ENCODE results near the gene SOST. TPM values are rescaled to one million over a fixed set of nuclear protein-coding genes. Genes with fewer than 3 reads are reported as not detected.

The SOST gene
- total and polyA plus RNA-seq, 8 donors, result not detected

- H3K27me3 ChIP-seq, result no peaks in the 10 kb centered on the region
- DNase-seq (peak in 1 of 6 donors; percentile 33), FAIRE-seq (no peak), ATAC-seq (no peak)
- H3K9me3 ChIP-seq, result no peaks in the 10 kb centered on the region
- TF ChIP-seq CTCF (IDR thresholded peaks at IDR 0.05), result no peak
- H3K27ac ChIP-seq, result no peak overlapping the region
- H3K4me1 ChIP-seq, result peaks cover 13 to 30% (median 15%) of the 10 kb centered on the region in 3 donors
- H3K4me3 ChIP-seq, result no peak overlapping the region
- H3K36me3 ChIP-seq, result peaks cover 0 to 31% (median 18%) of the 10 kb centered on the region in 3 donors
- WGBS, 2 donors, result 92 to 93% methylated on average over 16 of the region's 16 CpGs
- intact Hi-C loops (cut with DNase I), result no loop called here
These were observed 16.0 kb upstream of the SOST start for GRCh38 chr17:43774304-43775250.

GRCh38 chr17:43772877-43773648, 14.5 kb upstream of the SOST start:
- no peaks in the 10 kb centered on the region for H3K27me3 ChIP-seq
- no peak overlapping the region for H3K4me3 ChIP-seq
- intact Hi-C loops (cut with DNase I), result no loop called here
- FAIRE-seq (no peak), DNase-seq (peak in 1 of 6 donors; percentile 31), ATAC-seq (peak in 2 of 4 donors; percentile 3 to 39)
- no peak for TF ChIP-seq CTCF (IDR thresholded peaks at IDR 0.05)
- 74 to 79% methylated on average over 9 to 10 of the region's 10 CpGs for WGBS, 2 donors
- peaks cover 13 to 30% (median 15%) of the 10 kb centered on the region in 3 donors for H3K4me1 ChIP-seq
- H3K9me3 ChIP-seq, result no peaks in the 10 kb centered on the region
- H3K27ac ChIP-seq, result peak overlapping the region in 2 of 4 donors; percentile 41 to 53
- peaks cover 0 to 46% (median 22%) of the 10 kb centered on the region in 3 donors for H3K36me3 ChIP-seq

- no peak overlapping the region for H3K4me3 ChIP-seq
- FAIRE-seq (no peak), ATAC-seq (no peak), DNase-seq (no peak)
- peaks cover 7 to 17% (median 9%) of the 10 kb centered on the region in 3 donors for H3K4me1 ChIP-seq
- H3K27me3 ChIP-seq, result no peaks in the 10 kb centered on the region
- no peak overlapping the region for H3K27ac ChIP-seq
- no peaks in the 10 kb centered on the region for H3K9me3 ChIP-seq
- intact Hi-C loops (cut with DNase I), result no loop called here
- TF ChIP-seq CTCF (IDR thresholded peaks at IDR 0.05), result no peak
- 80 to 92% methylated on average over 9 of the region's 9 CpGs for WGBS, 2 donors
- H3K36me3 ChIP-seq, result peaks cover 0 to 48% (median 22%) of the 10 kb centered on the region in 3 donors
These were observed 12.9 kb upstream of the SOST start for GRCh38 chr17:43771463-43771862.

- no peaks in the 10 kb centered on the region for H3K9me3 ChIP-seq
- no peak for FAIRE-seq
- intact Hi-C loops (cut with DNase I), result no loop called here
- WGBS, 2 donors, result 96 to 100% methylated on average over 2 of the region's 2 CpGs
- H3K4me3 ChIP-seq, result no peak overlapping the region
- peaks cover 7 to 15% (median 9%) of the 10 kb centered on the region in 3 donors for H3K4me1 ChIP-seq
- peaks cover 0 to 48% (median 22%) of the 10 kb centered on the region in 3 donors for H3K36me3 ChIP-seq
- no peaks in the 10 kb centered on the region for H3K27me3 ChIP-seq
- DNase-seq, result no peak
- TF ChIP-seq CTCF (IDR thresholded peaks at IDR 0.05), result no peak
- no peak overlapping the region for H3K27ac ChIP-seq
- no peak for ATAC-seq
These were observed 12.4 kb upstream of the SOST start for GRCh38 chr17:43770957-43771356.
